GM12878 (cell line): Measurements from ENCODE around the gene DPYSL3. TPM values are rescaled to one million over a fixed set of nuclear protein-coding genes. Genes with fewer than 3 reads are reported as not detected.

Source experiments
- ATAC-seq: fragments of 200-7000 bp; cut with Tn5 transposase; 3 replicates; pipeline ENCODE4 v1.9.1; 2020; ENCODE audit warnings: mild to moderate bottlenecking, moderate library complexity
- BruUV-seq: library from RNA; stranded (reverse); fragments of 400-500 nt; replicated peaks from 2 replicates; lab custom pipeline; 2021; lab: Mats Ljungman, UMichigan
- CTCF ChIA-PET: fragments of 300-600 bp; sonication (Branson Sonifier 250); formaldehyde crosslinking; extraction: SDS; loops from one replicate; lab custom pipeline; 2021; ENCODE audit warnings: inconsistent platforms; lab: Yijun Ruan, JAX
- POLR2A ChIA-PET: fragments of 350-600 bp; formaldehyde crosslinking; extraction: SDS; loops from one replicate; lab custom pipeline; 2021; ENCODE audit warnings: inconsistent platforms; lab: Charles Lee
- RAD21 ChIA-PET: fragments of 300-600 bp; sonication (Branson Sonifier 250); formaldehyde crosslinking; loops from one replicate; lab custom pipeline; 2023; ENCODE audit warnings: antibody characterized with exemption; ENCODE audit not compliant: unreplicated experiment; lab: Charles Lee
- SMC1A ChIA-PET: fragments of 300-600 bp; sonication (Branson Sonifier 250); formaldehyde crosslinking; loops from one replicate; lab custom pipeline; 2023; ENCODE audit not compliant: unreplicated experiment, uncharacterized antibody; lab: Charles Lee
- DNase-seq: peaks from one replicate; pipeline ENCODE4 v3.0.0-alpha.2; 2011; ENCODE audit warnings: low read depth, low spot score
- FAIRE-seq: peaks from 3 replicates; lab custom pipeline; 2011; peaks lifted over from hg19 to GRCh38; lab: Jason Lieb, UNC
- H2AFZ ChIP-seq: 2 replicates; pipeline ENCODE4 v1.6.0; 2011; ENCODE audit warnings: low read depth, low read length, control low read depth; ENCODE audit not compliant: control insufficient read depth
- H3K27ac ChIP-seq: 2 replicates; pipeline ENCODE4 v1.5.1; 2011; ENCODE audit warnings: control low read depth; ENCODE audit not compliant: control insufficient read depth, insufficient read depth
- H3K27me3 ChIP-seq, 2 experiments: replicated peaks in 1 of 2; 2 replicates each; pipeline versions ENCODE4 v1.6.0 to v1.6.1; 2011; ENCODE audit warnings: low read length in 1 of 2; ENCODE audit not compliant: control insufficient read depth in 2 of 2, insufficient read depth in 2 of 2
- H3K36me3 ChIP-seq, 2 experiments: 2 replicates each; pipeline ENCODE4 v1.5.1; 2011; ENCODE audit warnings: low read length in 1 of 2; ENCODE audit not compliant: control insufficient read depth in 2 of 2, insufficient read depth in 2 of 2
- H3K4me1 ChIP-seq: 2 replicates; pipeline ENCODE4 v1.6.1; 2011; ENCODE audit warnings: mild to moderate bottlenecking, low read length, moderate library complexity, mixed read lengths; ENCODE audit not compliant: control insufficient read depth, insufficient read depth
- H3K4me2 ChIP-seq: 2 replicates; pipeline ENCODE4 v1.6.0; 2011; ENCODE audit warnings: control low read depth; ENCODE audit not compliant: control insufficient read depth, insufficient read depth
- H3K4me3 ChIP-seq: fragments of 200-600 bp; sonication (generic); 2 replicates; pipeline ENCODE4 v1.5.1; 2016
- H3K79me2 ChIP-seq: 2 replicates; pipeline ENCODE4 v1.6.0; 2011; ENCODE audit warnings: low read length; ENCODE audit not compliant: control insufficient read depth, insufficient read depth
- H3K9ac ChIP-seq: 2 replicates; pipeline ENCODE4 v1.8.0; 2011; ENCODE audit warnings: low read length, control low read depth, mixed read lengths; ENCODE audit not compliant: control insufficient read depth, insufficient read depth
- H3K9me3 ChIP-seq: replicated peaks from 3 replicates; pipeline ENCODE4 v1.5.1; 2011; ENCODE audit warnings: mild to moderate bottlenecking, low read length; ENCODE audit not compliant: control insufficient read depth, insufficient read depth
- H4K20me1 ChIP-seq: 2 replicates; pipeline ENCODE4 v1.6.0; 2011; ENCODE audit not compliant: control insufficient read depth, insufficient read depth
- ASH2L ChIP-seq: fragments of 300-600, 200-600 bp; sonication (generic); IDR thresholded peaks from 2 replicates; pipeline ENCODE4 v1.6.1; 2017; ENCODE audit warnings: low read depth, mild to moderate bottlenecking, borderline replicate concordance
- BACH1 ChIP-seq: fragments of 450-650 bp; IDR thresholded peaks from 2 replicates; pipeline ENCODE4 v1.6.1; 2017; ENCODE audit warnings: mild to moderate bottlenecking, borderline replicate concordance
- CHD2 ChIP-seq: IDR thresholded peaks from 2 replicates; pipeline ENCODE4 v1.6.1; 2011; ENCODE audit warnings: low read depth, low read length, improper control_type of control experiment, borderline replicate concordance
- EZH2 ChIP-seq: IDR thresholded peaks from 2 replicates; pipeline ENCODE4 v1.6.1; 2012; ENCODE audit warnings: low read depth, mild to moderate bottlenecking, control low read depth, inconsistent platforms, low read length, borderline replicate concordance; ENCODE audit not compliant: control insufficient read depth
- JUND ChIP-seq: IDR thresholded peaks from 2 replicates; pipeline ENCODE4 v1.6.1; 2012; ENCODE audit warnings: low read depth, mild to moderate bottlenecking, low read length, improper control_type of control experiment, moderate library complexity
- KDM1A ChIP-seq: fragments of 200-600 bp; sonication (generic); IDR thresholded peaks from 2 replicates; pipeline ENCODE4 v1.6.1; 2016; ENCODE audit warnings: borderline replicate concordance
- LARP7 ChIP-seq: fragments of 450-650 bp; IDR thresholded peaks from 2 replicates; pipeline ENCODE4 v1.6.1; 2017; ENCODE audit warnings: mild to moderate bottlenecking
- MTA2 ChIP-seq: fragments of 450-650 bp; IDR thresholded peaks from 2 replicates; pipeline ENCODE4 v1.6.1; 2016; ENCODE audit warnings: low read depth, mild to moderate bottlenecking, moderate library complexity
- MXI1 ChIP-seq: fragments of 150-350 bp; IDR thresholded peaks from 2 replicates; pipeline ENCODE4 v1.6.1; 2011; ENCODE audit warnings: low read depth, mild to moderate bottlenecking, inconsistent platforms, low read length, improper control_type of control experiment
- MYB ChIP-seq: fragments of 150-350 bp; IDR thresholded peaks from 2 replicates; pipeline ENCODE4 v1.6.1; 2014; ENCODE audit warnings: mild to moderate bottlenecking, low read depth, low read length, borderline replicate concordance
- NR2C2 ChIP-seq: IDR thresholded peaks from 2 replicates; pipeline ENCODE4 v1.6.1; 2011; ENCODE audit warnings: borderline replicate concordance, low read depth; ENCODE audit not compliant: control insufficient read depth, insufficient read length
- PAX8 ChIP-seq: fragments of 450-650 bp; IDR thresholded peaks from 2 replicates; pipeline ENCODE4 v1.6.1; 2017; ENCODE audit warnings: mild to moderate bottlenecking, moderate library complexity
- RB1 ChIP-seq: fragments of 450-650 bp; formaldehyde crosslinking; IDR thresholded peaks from 2 replicates; pipeline ENCODE4 v1.6.1; 2017; ENCODE audit warnings: mild to moderate bottlenecking, borderline replicate concordance
- SMC3 ChIP-seq: IDR thresholded peaks from 2 replicates; pipeline ENCODE4 v1.6.1; 2011; ENCODE audit warnings: low read length, improper control_type of control experiment, borderline replicate concordance
- SUZ12 ChIP-seq: fragments of 200-600 bp; sonication (generic); IDR thresholded peaks from one replicate; pipeline ENCODE4 v1.6.1; 2018; ENCODE audit warnings: antibody characterized with exemption, mild to moderate bottlenecking; ENCODE audit not compliant: unreplicated experiment
- TBL1XR1 ChIP-seq: IDR thresholded peaks from 2 replicates; pipeline ENCODE4 v1.6.1; 2012; ENCODE audit warnings: low read depth, low read length, improper control_type of control experiment
- WGBS: methylation state at CpG from one replicate; pipeline ENCODE4 v1.1.6; 2016; ENCODE audit warnings: low lambda C conversion rate; ENCODE audit not compliant: insufficient replicate concordance, insufficient coverage; ENCODE audit errors: missing lambda C conversion rate; 5-methylcytosine and 5-hydroxymethylcytosine counted together
- in situ Hi-C: fragments of 300-500 bp; cut with MboI; formaldehyde crosslinking; loops from 9 replicates; pipeline ENCODE4 v1.14.3; 2018; ENCODE audit warnings: mixed read lengths
- intact Hi-C: fragments of 100-400 bp; cut with micrococcal nuclease; formaldehyde crosslinking; loops from one replicate; pipeline ENCODE4 v1.14.2; 2022; ENCODE audit not compliant: unreplicated experiment
- polyA plus RNA-seq, 11 experiments: library from polyadenylated mRNA; depleted of rRNA in 4 of 11; unstranded in 6 of 11; stranded (reverse) in 5 of 11; fragments of >200 nt; fragmentation: Nextera tagmentation in 4 of 11; fragmentation: Illumina TruSeq in 1 of 11; extraction: Ambion mirVana in 4 of 11; extraction: Trizol in 1 of 11; gene quantifications; 1 replicate in 1 of 11; 2 replicates in 10 of 11; pipeline versions ENCODE4 v1.2.1 to v1.2.3, GENCODE V29; 2011 to 2016; ENCODE audit warnings: inconsistent platforms in 2 of 11, missing spikeins in 2 of 11, low read depth in 1 of 11
- total RNA-seq, 4 experiments: library from RNA; depleted of rRNA in 3 of 4; stranded (reverse); fragments of >200 nt in 3 of 4; fragmentation: Illumina TruSeq in 1 of 4; extraction: Trizol in 1 of 4; gene quantifications; 2 replicates each; pipeline versions ENCODE4 v1.2.1 to v1.2.3, GENCODE V29; 2013 to 2021
- TF ChIP-seq, protein P1 (sequence below): IDR thresholded peaks from 2 replicates; pipeline ENCODE4 v1.6.1; 2012; ENCODE audit warnings: low read depth, low read length, improper control_type of control experiment

The DPYSL3 gene
- total and polyA plus RNA-seq, 10 of the 15 experiments (the other 5 are each of a cell fraction or from before 2014, with no cell fraction given): 0.08 to 1.5 (median 0.45) TPM; not detected in 1

DNA sequence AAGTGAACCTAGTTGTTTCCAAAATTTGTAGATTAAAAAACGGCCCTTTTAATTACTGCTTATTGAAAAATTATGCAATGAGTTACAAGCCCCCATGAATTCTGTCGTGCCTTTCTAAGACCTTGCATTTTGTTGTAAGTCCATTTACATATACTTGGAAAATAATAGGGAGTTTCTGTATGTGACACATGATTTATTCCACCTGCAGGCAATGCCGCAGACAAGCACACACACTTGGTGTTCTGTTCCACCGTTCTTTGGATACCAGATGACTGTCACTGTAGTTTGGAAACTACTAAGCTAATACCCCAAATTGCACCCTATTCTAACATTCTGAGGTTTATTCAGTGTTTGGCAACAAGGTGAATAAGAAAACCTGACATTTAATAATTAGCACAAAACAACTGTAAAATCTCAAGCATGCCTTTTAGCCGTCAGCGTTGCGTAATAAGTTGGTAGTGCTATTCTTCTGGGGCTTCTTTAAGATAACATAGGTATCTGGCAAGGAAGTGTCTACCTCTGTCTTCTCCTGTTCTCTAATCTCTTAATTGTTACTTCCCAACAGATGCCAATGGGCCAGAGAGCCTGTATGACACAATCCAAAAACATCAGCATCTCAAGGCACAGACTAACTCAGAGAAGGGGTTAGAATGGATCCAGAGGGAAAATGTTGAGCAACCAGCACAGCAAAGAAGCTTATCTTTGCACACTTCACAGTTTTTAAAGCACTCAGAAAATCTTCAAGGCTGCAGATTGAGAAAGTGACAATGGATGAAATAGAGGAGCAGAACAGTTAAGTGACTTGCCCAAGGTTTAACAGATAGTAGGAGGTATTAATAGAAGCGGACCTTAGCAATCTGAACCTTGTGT lies 48.2 kb upstream of the DPYSL3 start:
- SMC1A ChIA-PET: interaction anchor here (0.7 to 1.4 kb wide), 2 partner anchors 93 to 169 kb away, joined by 3 to 5 read pairs; no protein-coding TSS in a partner anchor

More for the DNA sequence above, 48.2 kb upstream of the DPYSL3 start:
- no peaks in the 10 kb centered on the region for H3K9me3 ChIP-seq
- ATAC-seq (no peak), DNase-seq (no peak), FAIRE-seq (no peak)
- no peak overlapping the region for H3K27ac ChIP-seq
- no peaks in the 10 kb centered on the region for H4K20me1 ChIP-seq
- no peaks in the 10 kb centered on the region for H3K79me2 ChIP-seq
- POLR2A ChIA-PET: no interaction called here
- RAD21 ChIA-PET: interaction anchor here (0.6 to 1.9 kb wide), 3 partner anchors 20 to 102 kb away, joined by 3 to 7 read pairs (median 3); no protein-coding TSS in a partner anchor
- H3K9ac ChIP-seq: no peak overlapping the region
- H3K36me3 ChIP-seq: no peaks in the 10 kb centered on the region
- BruUV-seq: no TSS peak
- in situ Hi-C loops: no loop called here
- no peak overlapping the region for H2AFZ ChIP-seq
- WGBS: 43% methylated on average over 8 of the region's 8 CpGs
- TF ChIP-seq RB1 (no peak), BACH1 (no peak), MTA2 (no peak), ASH2L (no peak), NR2C2 (no peak), CHD2 (no peak), SUZ12 (no peak), MYB (no peak), LARP7 (no peak), SMC3 (no peak), MXI1 (no peak), JUND (no peak), PAX8 (no peak), TBL1XR1 (no peak), KDM1A (no peak), EZH2 (no peak)
- TF ChIP-seq, protein P1, sequence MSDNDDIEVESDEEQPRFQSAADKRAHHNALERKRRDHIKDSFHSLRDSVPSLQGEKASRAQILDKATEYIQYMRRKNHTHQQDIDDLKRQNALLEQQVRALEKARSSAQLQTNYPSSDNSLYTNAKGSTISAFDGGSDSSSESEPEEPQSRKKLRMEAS: no peak
- no peak overlapping the region for H3K4me3 ChIP-seq
- H3K27me3 ChIP-seq: no peaks in the 10 kb centered on the region
- H3K4me2 ChIP-seq: no peak overlapping the region
- CTCF ChIA-PET: interaction anchor here (1.0 to 3.6 kb wide), 5 partner anchors 18 to 106 kb away, joined by 3 to 21 read pairs (median 4); no protein-coding TSS in a partner anchor
- intact Hi-C loops: loop anchor here (5.0 kb wide), 1 partner anchor 336 kb away; no protein-coding TSS in a partner anchor
- no peaks in the 10 kb centered on the region for H3K4me1 ChIP-seq
